Activated CD8-positive, alpha-beta memory T cell treated with anti-CD3 and anti-CD28 coated beads, Interleukin-2, amount 10 ng/mL, durations not matched to agents 7 days and 5 days (primary cell): Measurements from ENCODE around the gene SYT8. TPM values are rescaled to one million over a fixed set of nuclear protein-coding genes. Genes with fewer than 3 reads are reported as not detected.

Experiments used
- ATAC-seq: fragments of 150-1000 bp; cut with Tn5 transposase; one replicate; pipeline ENCODE4 v1.10.0; 2021; ENCODE audit warnings: moderate library complexity
- CTCF ChIA-PET: fragments of 350-600 bp; sonication (Branson Sonifier 250); formaldehyde crosslinking; loops from one replicate; lab custom pipeline; 2021; ENCODE audit warnings: antibody characterized with exemption; lab: Charles Lee
- DNase-seq: peaks from one replicate; pipeline ENCODE4 v3.0.0-alpha.2; 2020
- H3K27ac Mint-ChIP-seq: one replicate; pipeline ENCODE4 v1.8.0; 2021; ENCODE audit warnings: mild to moderate bottlenecking, mixed read lengths
- H3K27me3 Mint-ChIP-seq: one replicate; pipeline ENCODE4 v1.8.0; 2021; ENCODE audit warnings: mixed read lengths
- H3K36me3 Mint-ChIP-seq: one replicate; pipeline ENCODE4 v1.8.0; 2021; ENCODE audit warnings: mild to moderate bottlenecking, mixed read lengths
- H3K4me1 Mint-ChIP-seq: one replicate; pipeline ENCODE4 v1.8.0; 2021; ENCODE audit warnings: mixed read lengths
- H3K4me3 Mint-ChIP-seq: one replicate; pipeline ENCODE4 v1.8.0; 2021; ENCODE audit warnings: mild to moderate bottlenecking, moderate library complexity, mixed read lengths
- H3K9me3 Mint-ChIP-seq: one replicate; pipeline ENCODE4 v1.8.0; 2022; ENCODE audit warnings: low read depth, mixed read lengths
- total RNA-seq, 2 experiments: library from RNA; stranded (reverse); gene quantifications; one replicate each; pipeline ENCODE4 v1.2.3, GENCODE V29; 2021

Gene SYT8
- total RNA-seq, 2 experiments from 2014 or later, result not detected

- no peaks in the 10 kb centered on the region for H3K27me3 Mint-ChIP-seq
- no peak overlapping the region for H3K27ac Mint-ChIP-seq
- ATAC-seq, result no peak
- no peak for DNase-seq
- peaks cover 11% of the 10 kb centered on the region for H3K36me3 Mint-ChIP-seq
- peaks cover 16% of the 10 kb centered on the region for H3K4me1 Mint-ChIP-seq
- no peaks in the 10 kb centered on the region for H3K9me3 Mint-ChIP-seq
- CTCF ChIA-PET, result no interaction called here
- no peak overlapping the region for H3K4me3 Mint-ChIP-seq
Observed at GRCh38 chr11:1864231-1864630, 29.4 kb downstream of the SYT8 start.

GRCh38 chr11:1864831-1865665, 30.3 kb downstream of the SYT8 start:
- Mint-ChIP-seq H3K9me3 (no peaks in the 10 kb centered on the region), H3K4me3 (no peak overlapping the region), H3K36me3 (peaks cover 10% of the 10 kb centered on the region), H3K27ac (no peak overlapping the region), H3K27me3 (no peaks in the 10 kb centered on the region), H3K4me1 (peaks cover 24% of the 10 kb centered on the region)
- DNase-seq (no peak), ATAC-seq (no peak)
- CTCF ChIA-PET, result interaction anchor here (1.9 kb wide), 1 partner anchor 17 kb away, joined by 5 read pairs; no protein-coding TSS in a partner anchor

GRCh38 chr11:1866226-1866625, 31.4 kb downstream of the SYT8 start:
- CTCF ChIA-PET, result interaction anchor here (1.9 kb wide), 1 partner anchor 16 kb away, joined by 5 read pairs; no protein-coding TSS in a partner anchor
- no peak overlapping the region for H3K27ac Mint-ChIP-seq
- no peak overlapping the region for H3K4me3 Mint-ChIP-seq
- ATAC-seq (no peak), DNase-seq (no peak)
- H3K4me1 Mint-ChIP-seq, result peaks cover 36% of the 10 kb centered on the region
- no peaks in the 10 kb centered on the region for H3K27me3 Mint-ChIP-seq
- H3K9me3 Mint-ChIP-seq, result no peaks in the 10 kb centered on the region
- peaks cover 13% of the 10 kb centered on the region for H3K36me3 Mint-ChIP-seq

- peaks cover 38% of the 10 kb centered on the region for H3K4me1 Mint-ChIP-seq
- no peak for ATAC-seq
- CTCF ChIA-PET, result interaction anchor here (1.9 kb wide), 1 partner anchor 16 kb away, joined by 5 read pairs; no protein-coding TSS in a partner anchor
Observed at GRCh38 chr11:1866776-1867175, 32.0 kb downstream of the SYT8 start.

GRCh38 chr11:1867381-1867780, 32.6 kb downstream of the SYT8 start:
- ATAC-seq (no peak), DNase-seq (no peak)
- Mint-ChIP-seq H3K27me3 (no peaks in the 10 kb centered on the region), H3K27ac (no peak overlapping the region), H3K36me3 (peaks cover 13% of the 10 kb centered on the region), H3K9me3 (no peaks in the 10 kb centered on the region), H3K4me3 (no peak overlapping the region), H3K4me1 (peaks cover 42% of the 10 kb centered on the region)
- CTCF ChIA-PET, result no interaction called here

More at GRCh38 chr11:1866776-1867175, 32.0 kb downstream of the SYT8 start:
- DNase-seq, result no peak
- Mint-ChIP-seq H3K36me3 (peaks cover 13% of the 10 kb centered on the region), H3K4me3 (no peak overlapping the region), H3K27ac (no peak overlapping the region), H3K9me3 (no peaks in the 10 kb centered on the region), H3K27me3 (no peaks in the 10 kb centered on the region)

GRCh38 chr11:1868056-1868635, 33.4 kb downstream of the SYT8 start:
- no peak for DNase-seq
- peaks cover 46% of the 10 kb centered on the region for H3K4me1 Mint-ChIP-seq
- H3K9me3 Mint-ChIP-seq, result no peaks in the 10 kb centered on the region
- H3K27me3 Mint-ChIP-seq, result no peaks in the 10 kb centered on the region
- no peak overlapping the region for H3K27ac Mint-ChIP-seq
- CTCF ChIA-PET, result interaction anchor here (0.6 kb wide), 1 partner anchor 209 kb away, joined by 3 read pairs; no protein-coding TSS in a partner anchor
- no peak overlapping the region for H3K4me3 Mint-ChIP-seq
- ATAC-seq, result no peak
- H3K36me3 Mint-ChIP-seq, result peaks cover 11% of the 10 kb centered on the region

- Mint-ChIP-seq H3K4me1 (peaks cover 46% of the 10 kb centered on the region), H3K27me3 (no peaks in the 10 kb centered on the region), H3K4me3 (no peak overlapping the region), H3K27ac (no peak overlapping the region), H3K36me3 (peaks cover 10% of the 10 kb centered on the region), H3K9me3 (no peaks in the 10 kb centered on the region)
- DNase-seq (no peak), ATAC-seq (no peak)
- CTCF ChIA-PET, result interaction anchor here (3.1 kb wide), 1 partner anchor 13 kb away, joined by 23 read pairs; no protein-coding TSS in a partner anchor
Observed at GRCh38 chr11:1868636-1869291, 34.0 kb downstream of the SYT8 start.

GRCh38 chr11:1869427-1870325, 34.9 kb downstream of the SYT8 start:
- ATAC-seq (no peak), DNase-seq (no peak)
- Mint-ChIP-seq H3K4me3 (no peak overlapping the region), H3K36me3 (peaks cover 10% of the 10 kb centered on the region), H3K4me1 (peaks cover 46% of the 10 kb centered on the region), H3K9me3 (no peaks in the 10 kb centered on the region), H3K27me3 (no peaks in the 10 kb centered on the region), H3K27ac (peak overlapping the region; percentile 31)
- CTCF ChIA-PET, result interaction anchor here (0.9 to 3.1 kb wide), 5 partner anchors 12 to 282 kb away, joined by 3 to 23 read pairs (median 4); no protein-coding TSS in a partner anchor

- Mint-ChIP-seq H3K27me3 (no peaks in the 10 kb centered on the region), H3K27ac (peak overlapping the region; percentile 19), H3K4me3 (no peak overlapping the region), H3K4me1 (peaks cover 46% of the 10 kb centered on the region), H3K9me3 (no peaks in the 10 kb centered on the region), H3K36me3 (peaks cover 10% of the 10 kb centered on the region)
- DNase-seq (no peak), ATAC-seq (no peak)
- CTCF ChIA-PET, result interaction anchor here (0.7 to 3.1 kb wide), 6 partner anchors 12 to 282 kb away, joined by 3 to 23 read pairs (median 4); partner anchors contain the start of gene LSP1
Observed at GRCh38 chr11:1870326-1870696, 35.5 kb downstream of the SYT8 start.

GRCh38 chr11:1870721-1871466, 36.1 kb downstream of the SYT8 start:
- peak overlapping the region; percentile 43 for H3K4me3 Mint-ChIP-seq
- ATAC-seq (peak; percentile 68), DNase-seq (peak; percentile 71)
- CTCF ChIA-PET, result interaction anchor here (0.7 to 3.1 kb wide), 6 partner anchors 11 to 281 kb away, joined by 3 to 23 read pairs (median 4); partner anchors contain the start of gene LSP1
- peaks cover 7% of the 10 kb centered on the region for H3K36me3 Mint-ChIP-seq
- peaks cover 43% of the 10 kb centered on the region for H3K4me1 Mint-ChIP-seq
- no peaks in the 10 kb centered on the region for H3K9me3 Mint-ChIP-seq
- H3K27ac Mint-ChIP-seq, result peak overlapping the region; percentile 76
- H3K27me3 Mint-ChIP-seq, result no peaks in the 10 kb centered on the region

- peaks cover 7% of the 10 kb centered on the region for H3K36me3 Mint-ChIP-seq
- H3K4me1 Mint-ChIP-seq, result peaks cover 43% of the 10 kb centered on the region
- no peak overlapping the region for H3K27ac Mint-ChIP-seq
- no peaks in the 10 kb centered on the region for H3K9me3 Mint-ChIP-seq
- no peak for DNase-seq
- no peaks in the 10 kb centered on the region for H3K27me3 Mint-ChIP-seq
- no peak for ATAC-seq
- CTCF ChIA-PET, result interaction anchor here (2.0 to 3.1 kb wide), 2 partner anchors 11 to 280 kb away, joined by 5 to 23 read pairs; no protein-coding TSS in a partner anchor
- H3K4me3 Mint-ChIP-seq, result no peak overlapping the region
Observed at GRCh38 chr11:1871531-1871930, 36.7 kb downstream of the SYT8 start.
